CD4-positive, alpha-beta T cell treated with Interleukin-4 for 4 hours (primary cell): ENCODE measurements around the gene UBL7.
"Not testable (repeated sequence)": the region's sequence is repeated elsewhere in the genome, so short reads cannot be mapped to it uniquely, and the experiment has no call there.

ENCODE experiments used
- DNase-seq: peaks from one replicate; pipeline ENCODE4 v3.0.0-alpha.2; 2020

The UBL7 gene

DNA sequence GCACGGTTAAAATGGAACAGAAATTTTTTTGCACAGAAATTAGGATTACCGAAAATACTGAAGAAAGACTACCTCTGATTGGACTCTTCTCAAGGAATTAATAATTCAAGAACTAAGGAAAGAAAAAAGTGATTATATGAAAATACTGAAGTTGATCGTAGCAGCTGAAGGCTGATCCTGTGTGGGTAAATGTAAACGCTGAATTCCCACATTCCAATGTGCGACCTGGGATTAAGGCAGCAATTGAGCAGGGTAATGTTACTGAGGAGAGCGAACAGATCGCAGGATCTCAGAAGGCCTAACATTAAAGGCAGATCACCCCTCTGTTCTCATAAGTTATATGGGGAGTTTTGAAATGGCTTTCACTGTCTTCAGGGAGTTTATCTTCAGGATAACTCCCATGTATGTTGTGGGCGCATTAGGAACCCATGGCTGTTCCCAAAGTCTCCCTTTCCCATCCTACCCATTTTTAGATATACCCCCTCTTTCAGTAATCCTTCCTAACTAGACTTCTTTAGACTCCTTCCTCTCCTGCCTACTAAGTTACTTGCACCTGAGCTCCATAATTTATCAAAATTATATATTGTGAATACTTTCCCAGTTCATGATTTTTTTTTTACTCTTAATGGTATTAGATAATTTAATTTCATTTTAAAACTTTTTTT is 1.0 kb upstream of the UBL7 start:
- no peak for DNase-seq

DNA sequence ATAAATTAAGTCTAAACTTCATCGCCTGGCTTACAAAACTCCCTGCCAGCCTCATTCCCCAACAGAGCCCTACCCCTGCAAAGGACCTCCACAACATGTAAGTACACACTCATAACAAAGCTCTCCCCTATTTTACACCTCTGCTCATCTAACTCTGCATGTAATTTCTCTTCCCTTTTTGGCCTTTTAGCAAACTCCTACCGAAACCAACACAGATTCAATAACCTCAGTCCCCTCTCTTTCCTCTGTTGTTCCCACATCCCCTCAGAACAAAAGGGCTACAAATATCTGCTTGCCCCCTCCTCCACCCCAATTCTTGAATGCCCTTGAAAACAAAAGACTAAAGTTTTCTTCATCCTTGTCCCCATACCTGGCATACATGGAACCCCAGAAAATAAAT is 662 bp downstream of the UBL7 start:
- no peak for DNase-seq

DNA sequence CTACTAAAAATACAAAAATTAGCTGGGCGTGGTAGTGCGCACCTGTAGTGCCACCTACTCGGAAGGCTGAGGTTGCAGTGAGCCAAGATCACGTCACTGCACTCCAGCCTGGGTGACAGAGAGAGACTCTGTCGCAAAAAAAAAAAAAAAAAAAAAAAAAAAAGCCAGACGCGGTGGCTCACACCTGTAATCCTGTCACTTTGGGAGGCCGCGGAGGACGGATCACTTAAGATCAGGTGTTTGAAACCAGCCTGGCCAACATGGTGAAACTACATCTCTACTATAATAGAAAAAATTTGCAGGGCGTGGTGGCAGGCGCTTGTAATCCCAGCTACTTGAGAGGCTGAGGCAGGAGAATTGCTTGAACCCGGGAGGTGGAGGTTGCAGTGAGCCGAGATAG is 1.2 kb downstream of the UBL7 start:
- DNase-seq, result not testable (repeated sequence)

DNA sequence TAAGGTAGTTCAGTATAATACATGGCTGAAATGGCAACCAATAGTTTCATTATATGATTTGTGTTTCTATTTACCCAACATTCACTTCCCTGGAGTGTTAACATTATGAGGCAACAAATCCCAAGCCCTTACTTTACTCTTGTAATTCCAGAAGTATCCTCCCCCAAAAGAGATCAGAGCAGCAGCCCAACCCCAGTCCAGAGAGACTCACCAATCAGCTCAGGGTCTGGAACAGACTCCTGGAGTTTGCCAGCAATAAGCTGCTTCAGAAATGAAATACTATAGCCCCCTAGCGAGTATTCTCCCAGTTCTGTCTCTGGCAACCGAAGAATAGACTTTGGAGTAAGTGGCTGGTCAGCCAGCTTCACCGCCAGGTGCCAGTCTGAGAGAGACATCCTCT is 2.5 kb downstream of the UBL7 start:
- DNase-seq, result no peak

DNA sequence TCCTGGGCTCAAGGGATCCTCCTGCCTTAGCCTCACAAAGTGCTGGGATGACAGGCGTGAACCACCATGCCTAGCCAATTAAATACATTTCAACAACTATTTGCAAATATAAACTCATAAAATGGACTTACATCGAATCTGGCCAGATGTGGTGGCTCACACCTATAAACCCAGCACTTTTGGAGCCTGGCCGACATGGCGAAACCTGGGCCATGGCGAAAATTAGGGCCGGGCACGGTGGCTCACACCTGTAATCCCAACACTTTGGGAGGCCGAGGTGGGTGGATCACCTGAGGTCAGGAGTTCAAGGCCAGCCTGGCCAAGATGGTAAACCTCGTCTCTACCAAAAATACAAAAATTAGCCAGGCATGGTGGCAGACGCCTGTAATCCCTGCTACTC is 3.9 kb downstream of the UBL7 start:
- not testable (repeated sequence) for DNase-seq

DNA sequence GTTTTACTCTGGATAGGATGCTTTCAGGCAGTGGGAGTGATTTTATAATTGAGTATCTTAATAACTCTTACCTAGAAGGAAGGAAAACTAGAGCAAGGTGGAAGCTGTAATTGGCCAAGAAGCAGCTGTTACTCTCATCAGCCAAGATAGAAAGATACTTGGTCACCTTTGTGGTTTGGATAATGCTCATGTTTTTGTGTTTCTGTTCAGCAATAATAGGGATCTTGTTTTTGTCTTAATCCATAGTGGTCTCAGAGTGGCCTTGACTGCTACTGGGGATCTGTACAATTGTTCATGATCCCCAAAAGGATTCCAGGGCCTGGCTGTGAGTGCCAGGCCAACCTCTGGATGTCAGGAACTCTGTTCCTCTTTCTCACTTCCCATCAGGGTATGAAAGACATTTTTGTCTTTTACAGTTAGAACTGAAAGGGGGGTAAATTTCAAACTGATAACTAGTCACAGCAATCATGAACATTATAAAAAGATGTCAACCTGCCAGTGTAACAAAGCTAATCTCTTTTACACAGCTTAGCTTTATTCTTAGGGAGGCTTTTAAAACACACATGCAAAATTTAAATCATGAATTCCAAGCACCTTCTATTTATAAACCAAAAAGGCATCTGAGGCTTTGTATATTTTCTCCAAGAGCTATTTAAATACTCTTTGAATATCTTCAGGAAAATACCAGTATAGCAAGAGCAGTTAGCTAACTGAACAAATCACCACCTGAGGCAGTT is 6.0 kb downstream of the UBL7 start:
- no peak for DNase-seq

DNA sequence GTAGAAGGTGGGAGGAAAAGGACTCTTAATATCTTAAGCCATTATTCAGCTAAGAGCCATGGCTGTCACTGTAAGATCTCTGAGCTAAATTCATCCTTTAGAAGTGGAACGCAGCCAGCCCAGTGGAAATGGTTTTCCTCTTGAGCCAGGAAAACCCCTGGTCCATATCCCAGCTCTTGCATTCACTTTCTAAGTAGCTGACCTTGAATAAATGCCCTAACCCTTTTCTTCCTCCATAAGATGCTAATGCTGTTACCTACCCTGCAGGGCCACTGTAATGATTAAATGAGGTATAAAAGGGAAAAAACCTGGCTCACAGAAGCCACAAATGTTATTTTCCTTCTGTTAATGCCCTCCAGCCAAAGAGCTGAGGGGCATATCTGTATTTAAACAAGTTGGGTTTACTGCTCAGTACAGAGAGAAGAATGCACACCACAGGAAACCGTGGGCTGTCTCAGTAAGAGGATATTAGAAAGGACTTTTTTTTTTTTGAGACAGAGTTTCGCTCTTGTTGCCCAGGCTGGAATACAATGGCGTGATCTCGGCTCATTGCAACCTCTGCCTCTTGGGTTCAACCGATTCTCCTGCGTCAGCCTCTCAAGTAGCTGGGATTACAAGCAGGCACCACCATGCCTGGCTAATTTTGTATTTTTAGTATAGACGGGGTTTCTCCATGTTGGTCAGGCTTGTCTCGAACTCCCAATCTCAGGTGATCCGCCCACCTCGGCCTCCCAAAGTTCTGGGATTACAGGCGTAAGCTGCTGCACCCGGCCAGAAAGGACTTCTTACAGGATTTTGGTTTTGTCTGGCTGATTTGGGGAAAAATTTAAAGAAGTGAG is 6.8 kb downstream of the UBL7 start:
- no peak for DNase-seq

DNA sequence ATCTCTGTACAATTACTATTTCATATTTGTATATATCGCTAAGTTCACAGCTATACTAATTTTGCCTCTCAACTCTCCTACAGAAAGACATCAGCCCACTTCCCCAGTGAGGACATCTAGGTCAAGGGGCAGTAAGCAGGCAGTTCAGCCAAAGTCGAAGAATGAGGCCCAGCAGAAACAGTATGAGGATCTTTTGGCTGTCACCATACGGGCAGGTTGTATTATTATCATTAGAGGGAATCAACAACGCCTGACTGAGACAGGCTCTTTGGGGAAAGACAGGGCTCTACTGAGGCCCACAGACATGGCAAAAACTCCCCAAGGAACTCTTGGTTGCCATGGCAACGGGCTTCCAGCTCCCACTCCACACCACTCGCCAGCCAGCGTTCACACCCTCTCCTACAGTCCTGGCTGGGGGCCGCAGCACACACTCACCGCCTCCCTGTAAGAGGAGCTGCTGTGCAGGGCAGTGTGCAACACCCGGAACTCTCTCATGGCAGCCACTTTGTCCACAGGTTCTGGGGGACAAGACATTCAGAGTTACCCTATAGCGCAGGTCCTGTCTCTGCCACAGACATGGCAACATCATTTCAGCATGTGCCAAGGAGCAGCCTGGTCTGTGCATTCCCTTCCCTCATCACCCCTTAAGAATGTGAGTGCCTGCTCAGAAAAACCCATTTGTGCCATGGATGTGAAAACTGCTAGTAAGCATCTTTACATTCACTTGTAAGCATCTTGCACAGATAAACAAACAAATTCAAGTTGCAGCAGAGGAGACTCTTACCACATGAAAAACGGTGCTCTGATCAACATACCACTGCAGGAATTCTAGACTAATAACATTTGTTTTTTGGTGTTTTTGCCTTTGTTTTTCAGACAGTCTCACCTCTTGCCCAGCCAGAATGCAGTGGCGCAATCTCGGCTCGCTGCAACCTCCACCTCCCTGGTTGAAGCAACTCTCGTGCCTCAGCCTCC is 8.8 kb downstream of the UBL7 start:
- DNase-seq, result no peak

DNA sequence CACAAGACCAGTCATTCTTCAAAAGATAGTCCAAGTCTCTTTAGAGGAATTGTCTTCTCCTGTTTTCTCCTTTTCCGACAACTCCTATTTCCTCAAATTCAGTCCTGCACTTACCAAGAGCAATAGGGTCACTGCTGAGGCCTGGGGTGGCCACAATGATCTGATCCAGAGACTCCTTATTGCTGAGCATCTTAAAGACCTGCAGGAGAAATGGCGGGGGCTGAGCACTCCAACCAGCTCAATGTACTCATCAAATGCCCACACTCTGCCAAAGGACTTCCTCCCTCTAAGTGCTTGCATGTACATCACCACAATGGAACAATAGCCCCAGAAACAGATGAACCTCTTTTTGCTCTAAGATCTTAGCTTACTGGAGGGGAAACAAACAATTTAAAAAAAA is 9.6 kb downstream of the UBL7 start:
- no peak for DNase-seq

DNA sequence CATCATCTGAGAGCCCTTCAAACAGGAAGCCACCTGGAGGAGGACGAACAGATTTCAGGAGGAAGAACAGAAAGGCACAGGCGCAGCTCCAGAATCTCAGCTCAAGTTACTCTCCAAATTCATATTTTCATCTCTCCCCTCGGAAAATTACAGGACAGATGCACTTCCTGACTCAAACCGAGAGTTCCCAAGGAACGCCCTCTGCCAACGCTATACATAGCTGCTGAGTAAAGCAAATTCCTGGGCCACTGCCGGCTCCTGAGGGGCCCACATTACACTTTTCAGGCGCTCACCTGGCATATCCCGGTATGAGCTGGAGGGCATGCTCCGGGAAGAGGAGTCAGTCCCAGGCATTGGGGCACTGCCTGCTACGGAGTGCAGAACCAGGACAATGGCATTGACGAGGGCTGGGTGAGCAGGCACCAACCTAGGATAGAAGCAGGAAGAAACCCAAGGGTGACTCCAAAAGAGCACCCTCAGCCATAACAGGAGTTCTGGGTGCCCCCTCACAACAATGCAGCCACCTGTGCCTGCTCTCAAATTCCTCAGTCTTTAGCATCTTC is 11.2 kb downstream of the UBL7 start:
- DNase-seq, result no peak

DNA sequence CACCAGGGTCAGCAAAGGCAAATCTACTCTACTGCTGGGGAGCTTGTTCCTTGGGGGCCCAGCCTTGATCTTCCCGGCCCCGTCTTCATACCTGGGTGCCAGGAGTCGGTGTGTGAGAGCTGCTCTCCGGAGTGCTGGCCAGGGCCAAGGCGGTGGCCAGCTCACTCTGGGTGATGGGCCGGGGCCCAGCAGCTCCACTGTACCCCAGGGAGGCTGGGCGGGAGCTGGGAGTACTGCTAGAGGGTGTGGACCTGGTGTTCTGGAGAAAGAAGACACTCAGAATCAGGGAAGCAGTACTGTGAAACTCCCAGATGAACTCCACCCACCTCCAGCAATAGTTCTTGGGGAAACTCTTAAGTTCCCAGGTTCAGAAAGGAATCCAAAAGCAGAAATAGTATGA is 11.9 kb downstream of the UBL7 start:
- DNase-seq, result no peak

DNA sequence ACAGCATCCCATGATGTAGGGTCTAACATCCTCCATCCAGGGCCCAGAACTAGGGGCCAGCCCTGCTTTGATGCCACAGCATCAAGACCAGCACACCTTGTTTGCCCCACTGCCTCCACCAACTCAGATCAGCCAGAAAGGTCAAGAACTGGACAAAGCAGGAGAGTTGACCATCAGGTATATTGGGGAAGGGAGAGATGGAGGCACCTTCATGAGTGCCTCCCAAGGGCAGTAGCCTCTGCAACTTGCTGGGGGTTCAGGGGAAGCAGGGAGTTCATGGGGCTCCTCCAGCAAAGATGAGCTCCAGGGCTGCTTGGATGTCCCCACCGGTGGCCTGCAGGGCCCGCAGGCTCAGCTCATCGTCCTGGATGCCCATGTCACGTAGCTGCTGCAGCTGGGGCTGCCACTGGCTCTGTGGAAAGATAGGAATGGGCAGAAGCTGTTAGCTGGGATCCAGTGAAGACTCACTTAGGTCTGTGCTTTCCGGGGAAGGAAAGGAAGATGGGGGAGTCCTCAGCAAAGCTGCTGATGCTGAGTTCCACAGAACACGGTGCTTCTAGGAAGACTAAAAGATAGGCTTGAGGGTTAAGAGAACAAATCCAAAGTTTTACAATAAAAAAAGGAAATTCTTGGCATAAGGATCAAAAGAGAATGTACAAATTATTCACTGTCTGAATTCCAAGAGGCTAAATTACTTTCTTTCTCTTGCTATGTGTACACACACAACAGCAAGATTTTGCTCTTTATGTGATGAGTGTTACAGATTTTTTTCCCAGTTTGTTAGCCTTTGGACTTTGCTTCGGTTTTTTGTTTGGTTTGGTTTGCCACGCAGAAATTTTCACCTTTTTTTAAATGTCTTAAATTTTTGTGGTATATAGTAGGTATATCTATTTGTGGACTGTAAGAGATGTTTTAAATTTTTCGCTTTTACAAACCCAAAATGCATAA is 14.9 kb downstream of the UBL7 start:
- DNase-seq, result no peak

DNA sequence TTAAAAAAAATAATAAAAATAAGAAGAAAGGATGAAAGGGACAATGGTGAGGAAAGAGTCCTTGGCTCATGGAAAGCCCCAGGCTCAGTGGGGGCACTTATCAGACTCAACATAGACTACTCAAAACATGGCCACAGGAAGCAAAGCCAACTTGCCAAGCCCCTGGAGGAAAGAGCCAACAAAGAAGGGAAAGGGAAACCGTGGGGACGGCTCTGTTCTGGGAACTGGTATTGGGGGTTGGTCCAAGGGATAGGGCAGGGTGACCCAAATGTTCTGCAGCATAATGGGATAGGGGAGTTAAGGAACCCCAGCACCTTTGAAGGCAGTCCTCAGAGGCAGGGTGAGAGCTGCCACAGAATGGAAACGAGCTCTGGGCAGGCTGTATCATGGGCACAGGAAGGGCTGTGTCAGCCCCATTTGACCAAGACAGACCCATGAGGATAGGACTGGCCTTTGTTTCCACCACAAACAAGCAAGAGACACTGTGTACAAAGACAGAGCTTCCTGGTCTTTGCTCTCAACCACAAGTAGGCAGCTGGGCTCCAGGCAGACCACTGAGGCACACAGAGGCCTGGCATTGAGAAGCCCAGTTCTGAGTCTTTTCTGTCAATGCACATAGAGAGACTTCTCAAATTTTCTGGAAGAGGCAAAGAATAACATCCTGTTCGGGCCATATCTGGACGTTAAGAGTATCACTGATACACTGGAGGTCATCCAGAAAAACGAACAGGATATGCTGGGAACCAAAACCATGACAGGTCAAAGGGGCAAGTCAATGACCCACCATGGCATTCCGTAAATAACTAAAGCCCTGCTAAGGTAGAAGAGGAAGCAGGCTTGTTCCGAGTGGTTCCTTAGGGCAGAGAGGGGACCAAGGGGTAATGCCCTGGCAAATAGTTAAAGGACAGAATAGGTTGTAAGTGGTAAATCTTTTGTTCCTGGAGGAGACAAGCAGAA is 16.6 kb downstream of the UBL7 start:
- DNase-seq, result no peak

DNA sequence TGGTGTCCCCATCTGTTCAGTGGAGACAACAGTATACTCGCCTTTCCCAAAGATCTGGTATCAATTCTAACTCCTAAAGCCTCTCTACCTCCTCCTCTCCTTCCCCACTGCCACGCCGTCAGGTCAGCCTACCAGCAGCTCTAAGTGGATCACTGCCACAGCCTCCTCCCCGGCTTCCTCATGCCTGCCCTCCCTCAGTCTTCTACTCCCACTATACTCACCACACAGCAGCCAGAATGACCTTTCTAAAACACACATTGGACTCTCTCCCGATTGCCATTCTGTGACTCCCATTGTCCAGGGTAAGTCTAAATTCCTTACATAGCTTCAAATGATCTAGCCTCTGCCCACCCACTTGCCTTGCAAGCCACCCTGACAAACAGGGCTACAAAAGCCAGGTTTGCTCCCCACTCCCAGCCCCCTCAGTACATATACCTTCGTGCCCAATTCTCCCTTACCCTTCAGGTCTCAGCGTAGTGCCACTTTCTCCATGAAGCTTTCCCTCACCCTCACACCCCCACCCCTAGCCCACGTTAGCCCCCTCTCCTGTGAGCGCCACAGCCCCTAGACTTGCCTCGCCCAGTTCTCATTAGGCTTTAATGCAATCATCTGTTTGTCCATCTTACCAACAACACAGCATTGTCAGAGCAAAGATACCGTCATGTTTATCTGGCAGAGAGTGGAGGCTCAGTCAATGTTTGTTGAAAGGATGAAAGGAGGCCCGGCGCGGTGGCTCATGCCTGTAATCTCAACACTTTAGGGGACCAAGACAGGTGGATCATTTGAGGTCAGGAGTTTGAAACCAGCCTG is 17.7 kb downstream of the UBL7 start:
- DNase-seq, result no peak

DNA sequence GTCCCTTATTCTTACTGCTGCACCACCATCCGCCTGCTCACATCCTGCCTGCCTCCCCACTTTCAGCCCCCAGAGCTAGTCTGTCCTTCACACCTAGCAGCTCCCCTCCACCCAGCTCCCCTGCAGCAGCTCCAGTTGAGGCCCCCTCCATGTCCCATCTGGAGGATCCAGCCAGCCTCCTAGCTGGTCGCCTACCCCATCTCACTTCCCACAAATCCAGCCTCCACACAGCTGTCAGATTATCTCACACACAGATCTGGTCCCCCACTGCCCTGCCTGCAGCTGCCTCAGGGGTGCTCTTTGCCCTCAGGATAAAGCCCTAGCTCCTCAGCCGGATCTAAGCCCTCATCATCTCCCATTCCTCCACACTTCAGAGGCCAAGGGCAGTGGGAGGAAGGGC is 18.4 kb downstream of the UBL7 start:
- DNase-seq, result no peak

DNA sequence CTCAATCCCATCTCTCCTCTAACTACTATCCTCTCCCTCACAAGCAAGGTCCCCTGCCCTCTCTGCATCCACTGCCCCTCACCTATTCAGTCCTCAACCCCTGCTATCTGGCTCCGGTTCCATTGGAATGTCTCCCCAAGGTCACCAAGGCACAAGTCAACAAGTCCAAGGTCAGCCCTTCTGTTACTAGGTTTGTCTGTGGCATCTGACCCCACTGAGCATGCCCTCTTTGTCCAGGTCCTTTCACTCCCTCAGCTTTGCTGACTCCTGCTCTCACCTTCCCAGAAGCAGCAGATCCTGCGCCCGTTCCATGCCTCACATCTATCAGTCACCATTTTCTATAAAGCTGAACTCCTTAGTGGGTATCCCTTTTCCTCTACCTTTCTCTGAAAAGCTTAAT is 18.9 kb downstream of the UBL7 start:
- DNase-seq, result no peak

DNA sequence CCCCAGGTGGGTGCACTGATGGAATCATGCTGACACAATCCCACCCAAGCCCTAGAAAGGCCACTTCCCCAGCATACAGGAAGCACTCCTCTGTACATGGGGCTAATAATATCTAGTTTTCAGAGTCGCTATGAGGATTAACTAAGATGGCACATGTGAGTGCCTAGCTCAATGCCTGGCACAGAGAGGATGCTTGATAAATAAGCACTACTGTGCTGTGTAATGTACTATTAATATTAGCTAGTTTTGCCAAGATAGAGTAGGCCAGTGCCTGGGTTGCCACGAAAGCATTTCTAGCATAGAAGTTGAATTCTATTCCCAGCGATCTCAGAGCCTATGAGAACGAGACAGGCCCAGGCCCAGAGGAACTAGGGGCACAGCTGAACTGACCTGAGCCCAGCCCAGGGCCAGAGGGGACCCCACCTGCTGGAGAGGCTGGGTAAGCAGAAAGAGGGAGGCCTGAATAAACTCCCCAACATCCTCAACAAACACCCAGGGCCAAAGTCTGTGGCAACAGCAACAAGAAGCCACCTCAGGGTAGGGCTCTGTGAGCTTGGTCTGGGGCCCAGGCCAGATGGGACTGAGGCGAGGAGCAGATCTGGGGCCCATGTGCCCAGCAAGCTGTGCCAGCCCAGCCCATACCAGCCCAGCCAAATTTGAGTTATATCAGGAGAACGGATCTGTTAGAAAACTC is 19.6 kb downstream of the UBL7 start:
- DNase-seq, result no peak

DNA sequence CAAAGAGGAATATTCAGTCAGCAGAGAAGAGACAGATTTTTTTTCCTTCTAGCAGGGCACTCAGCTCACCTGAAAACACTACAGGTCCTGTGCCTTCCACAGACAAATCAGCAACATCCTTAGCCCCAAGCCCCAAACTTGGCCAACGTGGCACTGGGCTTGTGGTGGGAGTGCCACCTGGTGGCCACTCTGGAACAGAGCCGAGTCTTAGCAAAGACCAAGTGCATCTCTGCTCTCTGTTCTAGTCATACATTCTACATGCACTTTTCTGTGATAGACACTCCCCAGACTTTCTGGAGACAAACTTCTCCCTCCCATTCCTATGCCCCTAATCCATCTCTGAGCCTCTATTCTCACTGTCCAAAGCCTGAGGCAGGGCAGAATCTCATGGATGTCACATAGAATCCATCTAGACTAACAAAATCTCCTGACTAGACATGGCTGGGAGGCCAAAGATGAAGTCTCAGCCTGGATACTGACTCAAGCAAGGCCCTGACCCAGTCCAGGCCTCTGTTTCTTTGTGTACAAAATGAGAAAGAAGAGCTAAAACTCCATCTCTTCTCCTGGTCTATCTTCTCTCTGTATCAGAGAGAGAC is 22.1 kb downstream of the UBL7 start:
- peak; percentile 71 for DNase-seq
